HG02852 (cell line): ENCODE data around the gene MAN1C1.

Source experiments
- ATAC-seq: cut with Tn5 transposase; IDR thresholded peaks from one replicate; pipeline ENCODE4 v1.9.1; 2021; ENCODE audit warnings: mild to moderate bottlenecking, moderate library complexity; ENCODE audit not compliant: unreplicated experiment

MAN1C1 gene

GRCh38 chr1:25810341-25811299, 194.0 kb downstream of the MAN1C1 start:
- no peak for ATAC-seq

- ATAC-seq: no peak
These were observed 194.9 kb downstream of the MAN1C1 start for GRCh38 chr1:25811384-25812082.

- no peak for ATAC-seq
These were observed 196.6 kb downstream of the MAN1C1 start for GRCh38 chr1:25813071-25813733.

GRCh38 chr1:25813734-25814471, 197.3 kb downstream of the MAN1C1 start:
- ATAC-seq: no peak

- ATAC-seq: no peak
These were observed 198.0 kb downstream of the MAN1C1 start for GRCh38 chr1:25814549-25815087.

- no peak for ATAC-seq
These were observed 198.9 kb downstream of the MAN1C1 start for GRCh38 chr1:25815208-25816111.

GRCh38 chr1:25816112-25816718, 199.6 kb downstream of the MAN1C1 start:
- no peak for ATAC-seq

- no peak for ATAC-seq
These were observed 201.4 kb downstream of the MAN1C1 start for GRCh38 chr1:25817840-25818501.

GRCh38 chr1:25818569-25818968, 202.0 kb downstream of the MAN1C1 start:
- ATAC-seq: no peak

- peak; percentile 87 for ATAC-seq
These were observed 203.1 kb downstream of the MAN1C1 start, which contains the start of gene MTFR1L for GRCh38 chr1:25819491-25820246. TSS of gene MTFR1L (plus strand) at chr1:25819954. CDS start at chr1:25823105, 3,151 bp downstream.

GRCh38 chr1:25820247-25821111, 203.9 kb downstream of the MAN1C1 start:
- ATAC-seq: peak; percentile 58

GRCh38 chr1:25821112-25821476, 204.5 kb downstream of the MAN1C1 start:
- no peak for ATAC-seq

- no peak for ATAC-seq
These were observed 205.1 kb downstream of the MAN1C1 start for GRCh38 chr1:25821630-25822091.

GRCh38 chr1:25825605-25826004, 209.0 kb downstream of the MAN1C1 start:
- no peak for ATAC-seq

- ATAC-seq: no peak
These were observed 210.0 kb downstream of the MAN1C1 start for GRCh38 chr1:25826571-25826970.

- no peak for ATAC-seq
These were observed 211.9 kb downstream of the MAN1C1 start for GRCh38 chr1:25828491-25828890.

GRCh38 chr1:25829046-25829445, 212.5 kb downstream of the MAN1C1 start:
- ATAC-seq: no peak
